ENCODE data around the gene B9D1.

- no peak for TF ChIP-seq POLR2AphosphoS5 (IDR thresholded peaks at IDR 0.05; ENCODE audit: low read depth, low read length)
- TF ChIP-seq POLR2A (IDR thresholded peaks at IDR 0.05; ENCODE audit: low read depth, low read length) = no peak
- TF ChIP-seq TAF1 (IDR thresholded peaks at IDR 0.05; ENCODE audit: low read depth, low read length) = no peak
These were observed 31.4 kb downstream of the B9D1 start for GRCh38 chr17:19331134-19331533.
